ENCODE data around the gene TSPAN12.

DNA sequence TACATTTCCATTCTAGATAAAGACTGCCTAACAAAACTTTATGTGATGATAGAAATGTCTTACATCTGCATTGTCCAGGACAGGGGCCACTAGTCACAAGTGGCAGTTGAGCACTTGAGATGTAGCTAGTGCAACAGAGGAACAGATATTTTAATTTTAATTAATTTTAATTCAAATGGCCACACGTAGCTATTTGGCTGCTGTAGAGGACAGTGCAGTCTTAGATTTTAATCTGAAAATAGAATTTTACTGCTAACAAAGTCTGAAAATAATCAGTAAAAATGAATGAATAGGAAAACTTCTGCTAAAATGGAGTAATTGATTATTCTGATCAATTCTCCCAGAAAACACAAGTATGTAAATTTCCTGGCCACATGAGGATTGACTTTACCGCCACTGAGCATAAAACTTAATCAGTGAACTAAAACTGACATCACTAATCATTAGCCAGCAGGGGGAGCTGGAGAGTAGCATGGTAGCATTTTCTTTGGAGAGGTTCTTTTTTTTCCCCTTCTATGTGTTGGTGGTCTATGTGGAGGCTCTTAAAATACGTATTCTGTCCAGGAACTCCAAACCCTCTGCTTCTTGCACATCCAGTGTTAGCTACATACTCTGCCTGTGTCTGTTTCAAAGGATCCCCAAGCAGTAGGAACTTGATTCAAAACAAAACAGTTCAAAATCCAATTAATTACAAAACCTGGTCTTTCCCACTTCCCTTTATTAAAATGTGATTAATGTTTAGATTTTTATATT lies 52.1 kb downstream of the TSPAN12 start:
- TF ChIP-seq, protein P1, sequence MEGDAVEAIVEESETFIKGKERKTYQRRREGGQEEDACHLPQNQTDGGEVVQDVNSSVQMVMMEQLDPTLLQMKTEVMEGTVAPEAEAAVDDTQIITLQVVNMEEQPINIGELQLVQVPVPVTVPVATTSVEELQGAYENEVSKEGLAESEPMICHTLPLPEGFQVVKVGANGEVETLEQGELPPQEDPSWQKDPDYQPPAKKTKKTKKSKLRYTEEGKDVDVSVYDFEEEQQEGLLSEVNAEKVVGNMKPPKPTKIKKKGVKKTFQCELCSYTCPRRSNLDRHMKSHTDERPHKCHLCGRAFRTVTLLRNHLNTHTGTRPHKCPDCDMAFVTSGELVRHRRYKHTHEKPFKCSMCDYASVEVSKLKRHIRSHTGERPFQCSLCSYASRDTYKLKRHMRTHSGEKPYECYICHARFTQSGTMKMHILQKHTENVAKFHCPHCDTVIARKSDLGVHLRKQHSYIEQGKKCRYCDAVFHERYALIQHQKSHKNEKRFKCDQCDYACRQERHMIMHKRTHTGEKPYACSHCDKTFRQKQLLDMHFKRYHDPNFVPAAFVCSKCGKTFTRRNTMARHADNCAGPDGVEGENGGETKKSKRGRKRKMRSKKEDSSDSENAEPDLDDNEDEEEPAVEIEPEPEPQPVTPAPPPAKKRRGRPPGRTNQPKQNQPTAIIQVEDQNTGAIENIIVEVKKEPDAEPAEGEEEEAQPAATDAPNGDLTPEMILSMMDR (IDR thresholded peaks at IDR 0.05): peak; percentile 95
- no peak for TF ChIP-seq EZH2 (IDR thresholded peaks at IDR 0.05; ENCODE audit: borderline replicate concordance, insufficient read depth, low read depth, low read length, poor library complexity, severe bottlenecking)
